Activated CD4-positive, alpha-beta T cell treated with anti-CD3 and anti-CD28 coated beads for 1 hour (primary cell): ENCODE results near the gene ARHGEF3.

ENCODE experiments used
- DNase-seq: peaks from one replicate; pipeline ENCODE4 v3.0.0-alpha.2; 2020

The ARHGEF3 gene

GRCh38 chr3:56795097-56795828 is 6.5 kb downstream of the ARHGEF3 start:
- no peak for DNase-seq

DNA sequence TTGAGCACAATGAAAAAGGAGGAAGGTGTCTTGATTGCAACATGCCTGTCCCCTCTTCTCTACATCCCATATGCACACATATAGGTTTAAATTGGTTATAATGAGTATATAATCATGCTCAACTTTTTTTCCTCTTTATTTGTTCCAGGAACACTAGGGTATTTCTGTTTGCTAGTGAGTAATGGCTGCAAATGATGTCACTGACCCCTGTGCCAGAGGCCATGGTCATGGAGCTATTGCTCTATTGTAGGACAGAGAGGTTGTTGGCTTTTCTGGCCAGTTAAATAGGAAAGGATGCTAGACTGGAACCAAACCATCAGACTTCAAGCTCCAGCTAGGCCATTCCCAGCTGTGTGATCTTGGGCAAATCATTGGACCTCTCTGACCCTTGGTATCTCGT is 9.6 kb downstream of the ARHGEF3 start:
- DNase-seq = no peak

- DNase-seq = no peak
Measured at GRCh38 chr3:56790016-56790821, 11.5 kb downstream of the ARHGEF3 start.

DNA sequence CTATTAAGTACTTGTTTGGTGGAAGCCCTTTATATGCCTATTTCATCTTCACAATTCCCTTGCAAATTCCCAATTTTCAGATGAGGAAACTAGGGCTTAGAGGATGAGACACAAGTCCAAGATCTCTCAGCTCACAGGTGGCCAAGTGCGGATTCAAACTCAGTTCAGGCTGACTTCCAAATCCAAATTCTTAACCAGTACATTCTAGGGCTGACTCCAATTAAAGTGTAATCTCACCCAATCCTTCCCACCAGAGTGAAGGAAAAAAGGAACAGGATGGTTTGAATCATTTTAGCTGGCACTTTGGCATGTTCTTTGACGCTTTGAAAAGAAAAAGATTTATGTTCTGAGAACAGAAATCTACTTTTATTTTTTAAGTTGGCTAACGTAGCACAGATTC is 12.7 kb downstream of the ARHGEF3 start:
- DNase-seq = no peak

DNA sequence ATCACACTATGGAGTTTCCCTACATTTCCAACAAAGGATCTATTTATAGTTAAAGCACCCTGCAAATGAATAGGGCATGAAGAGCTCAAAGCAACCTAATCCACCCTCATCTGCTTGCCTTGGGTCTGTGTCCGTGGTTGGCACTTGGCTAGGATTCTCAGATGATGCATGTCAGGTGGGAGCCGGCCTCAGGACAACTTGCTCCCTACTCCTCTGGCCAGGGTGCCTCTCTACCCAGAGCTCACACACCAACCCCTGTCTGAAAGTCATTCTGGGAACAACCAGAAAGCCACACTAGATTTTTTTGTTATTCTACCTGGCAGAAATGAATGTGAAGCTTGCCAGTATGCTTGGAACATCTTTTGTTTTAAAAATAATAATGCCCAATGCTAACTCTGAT is 13.2 kb downstream of the ARHGEF3 start:
- no peak for DNase-seq

DNA sequence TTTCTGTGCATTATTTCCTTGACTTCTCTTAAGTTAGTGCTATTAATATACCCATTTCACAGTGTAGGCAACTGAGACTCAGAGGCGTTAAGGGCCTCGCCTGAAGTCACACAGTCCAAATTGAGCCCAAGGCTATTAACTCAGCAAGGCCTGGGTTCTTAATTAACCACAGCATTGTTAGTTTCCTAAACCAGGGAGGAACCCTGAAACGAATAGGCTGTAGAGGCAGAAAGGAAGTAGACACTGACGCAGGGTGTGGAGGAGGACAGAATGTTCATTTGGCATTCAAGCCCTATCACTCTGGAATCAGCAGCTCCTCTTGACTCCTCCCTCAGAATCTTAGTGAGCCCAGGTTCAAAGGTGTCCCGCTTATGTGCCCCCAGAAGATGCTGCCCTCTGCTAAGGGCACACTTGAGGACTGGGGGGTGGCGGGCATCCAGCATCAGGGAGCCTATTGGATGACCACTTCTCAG is 13.9 kb downstream of the ARHGEF3 start:
- no peak for DNase-seq

DNA sequence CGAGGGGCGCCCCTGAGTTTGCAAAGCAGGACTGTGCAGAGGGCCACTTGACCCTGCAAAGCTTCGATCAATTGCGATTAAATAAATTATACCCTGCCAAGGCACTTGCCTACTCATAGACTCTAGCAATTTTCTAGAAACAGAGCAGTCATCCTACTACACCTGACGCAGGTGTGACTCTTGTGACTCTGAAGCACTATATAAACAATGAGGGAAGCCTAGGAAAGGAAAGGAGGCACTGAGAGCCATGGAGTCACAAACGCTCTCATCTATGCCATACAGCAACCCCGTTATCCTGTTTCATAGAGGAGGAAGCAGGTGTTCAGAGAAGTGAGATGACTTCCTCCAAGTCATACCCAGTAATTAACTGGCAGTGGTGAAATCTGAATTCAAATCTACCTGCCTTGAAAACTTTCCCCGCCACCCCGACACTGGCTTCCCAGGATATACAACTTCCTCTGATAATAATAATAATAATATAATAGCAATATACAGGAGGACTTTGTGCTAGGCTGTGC is 14.4 kb downstream of the ARHGEF3 start:
- DNase-seq = no peak

DNA sequence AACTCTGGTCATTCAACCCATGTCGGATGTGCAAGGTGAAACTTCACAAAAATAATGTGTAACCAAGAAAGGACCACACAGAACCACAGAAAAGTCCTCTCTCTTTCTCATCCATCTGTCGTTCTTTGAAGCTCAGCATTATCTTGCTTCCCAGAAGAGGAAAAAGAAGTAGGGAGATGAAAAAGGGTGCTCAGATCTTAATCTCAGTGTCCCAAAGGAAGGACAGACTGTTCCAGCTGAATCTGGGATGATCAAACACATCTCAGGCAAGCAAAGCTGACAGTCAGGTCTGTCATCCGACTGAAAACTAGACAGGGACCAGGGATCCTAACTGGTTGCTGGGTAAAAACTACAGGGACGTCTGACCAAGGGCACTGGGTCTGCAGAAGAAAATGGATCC is 16.2 kb downstream of the ARHGEF3 start:
- no peak for DNase-seq

DNA sequence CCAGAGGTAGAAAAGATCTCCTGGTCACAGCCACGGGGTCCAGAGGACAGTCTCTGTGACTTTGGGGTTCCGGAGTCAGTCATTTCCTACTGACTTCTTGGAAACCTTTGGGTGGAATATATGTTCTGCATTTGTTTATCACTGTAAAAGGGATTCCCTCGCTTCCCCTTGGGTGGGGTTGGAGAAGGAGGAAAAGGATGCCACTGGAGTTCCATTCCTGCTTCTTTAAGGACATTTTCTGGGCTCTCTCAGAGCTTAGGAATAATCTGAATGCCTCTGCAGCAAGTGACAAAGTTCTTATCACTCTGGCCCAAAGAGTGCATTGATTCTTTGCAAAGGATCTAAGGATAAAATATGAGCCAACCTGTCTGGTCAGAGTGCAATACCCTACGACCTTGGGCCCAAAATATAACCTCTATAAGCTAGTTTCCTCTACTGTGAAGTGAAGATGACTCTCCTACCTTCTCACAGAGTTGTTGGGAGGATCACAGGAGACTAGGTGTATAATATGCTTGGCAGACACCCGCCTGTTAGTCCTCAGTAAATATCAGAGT is 17.2 kb downstream of the ARHGEF3 start:
- DNase-seq = no peak

DNA sequence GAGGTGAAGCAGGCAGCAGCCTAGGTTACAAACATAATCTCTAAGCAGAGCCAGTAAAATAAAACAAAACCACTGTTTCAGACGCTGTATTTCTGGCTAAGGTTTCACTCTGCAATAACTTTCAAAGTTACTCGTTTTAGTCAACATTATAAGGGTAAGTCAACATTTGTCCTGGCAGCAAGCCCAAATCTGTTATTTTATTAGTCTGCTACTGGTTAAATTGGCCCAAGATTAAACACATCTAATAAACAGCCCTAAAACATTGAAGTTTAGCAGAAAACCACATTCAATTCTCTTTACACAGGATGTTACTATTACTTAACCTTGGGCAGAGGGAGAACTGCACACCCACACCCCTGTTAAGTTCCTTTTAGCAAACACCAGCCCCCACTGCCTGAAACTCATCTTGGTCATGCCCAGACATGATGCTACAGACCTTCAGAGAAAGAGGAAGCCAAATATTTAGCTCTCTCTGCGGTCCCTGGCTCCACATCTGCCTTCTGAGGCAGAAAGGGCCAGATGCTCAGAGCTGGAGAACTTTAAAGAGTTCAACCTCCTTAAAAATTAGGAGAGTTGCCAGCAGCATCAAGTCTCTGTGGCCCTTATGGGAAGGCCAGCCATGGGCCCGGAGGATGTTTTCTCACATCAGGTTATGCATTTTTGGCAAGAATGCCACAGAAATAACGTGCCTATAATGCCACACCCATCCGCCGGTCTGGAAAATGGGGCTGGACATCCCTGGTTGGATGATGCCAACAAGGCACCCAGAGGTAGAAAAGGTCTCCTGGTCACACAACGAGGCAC is 17.9 kb downstream of the ARHGEF3 start:
- peak; percentile 43 for DNase-seq

- no peak for DNase-seq
Measured at GRCh38 chr3:56782906-56783305, 18.8 kb downstream of the ARHGEF3 start.

GRCh38 chr3:56782215-56782614 is 19.5 kb downstream of the ARHGEF3 start:
- no peak for DNase-seq

DNA sequence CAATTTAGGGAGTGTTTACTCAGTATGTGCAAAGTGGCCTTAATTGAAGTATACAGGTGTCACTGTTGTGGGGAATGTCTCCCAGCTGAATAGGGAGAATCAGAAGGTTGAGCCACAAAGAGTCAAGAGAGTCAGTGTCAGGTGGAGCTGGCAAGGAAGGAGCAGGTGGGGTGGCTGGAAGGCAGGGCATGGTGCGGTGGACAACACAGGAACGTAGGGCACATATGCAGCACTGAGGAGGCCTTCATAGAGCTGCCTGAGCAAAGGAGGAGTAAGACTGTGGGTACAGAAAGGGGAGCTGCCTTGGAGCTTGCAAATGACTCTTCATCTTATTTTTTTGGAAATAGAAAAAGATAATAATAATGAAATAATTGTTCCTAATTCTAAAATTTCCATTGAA is 20.0 kb downstream of the ARHGEF3 start:
- no peak for DNase-seq

DNA sequence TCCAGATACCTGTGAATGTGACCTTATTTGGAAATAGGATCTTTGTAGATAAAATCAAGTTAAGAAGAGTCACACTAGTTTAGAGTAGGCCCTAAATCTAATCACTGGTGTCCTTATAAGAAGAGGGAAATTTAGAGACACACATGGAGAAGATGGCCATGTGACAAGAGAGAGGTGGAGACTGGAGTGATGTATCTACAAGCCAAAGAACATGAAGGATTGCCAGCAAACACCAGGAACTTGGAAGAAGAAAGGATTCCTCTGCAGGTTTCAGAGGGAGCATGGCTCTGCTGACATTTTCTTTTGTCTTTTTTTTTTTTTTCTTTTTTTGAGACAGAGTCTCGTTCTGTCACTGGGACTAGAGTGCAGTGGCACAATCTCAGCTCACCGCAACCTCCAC is 20.8 kb downstream of the ARHGEF3 start:
- DNase-seq = no peak

GRCh38 chr3:56778893-56779292 is 22.9 kb downstream of the ARHGEF3 start:
- DNase-seq = no peak

GRCh38 chr3:56776556-56776950 is 25.2 kb downstream of the ARHGEF3 start:
- DNase-seq = no peak

- no peak for DNase-seq
Measured at GRCh38 chr3:56775838-56776555, 25.8 kb downstream of the ARHGEF3 start.

GRCh38 chr3:56775445-56775837 is 26.3 kb downstream of the ARHGEF3 start:
- no peak for DNase-seq

DNA sequence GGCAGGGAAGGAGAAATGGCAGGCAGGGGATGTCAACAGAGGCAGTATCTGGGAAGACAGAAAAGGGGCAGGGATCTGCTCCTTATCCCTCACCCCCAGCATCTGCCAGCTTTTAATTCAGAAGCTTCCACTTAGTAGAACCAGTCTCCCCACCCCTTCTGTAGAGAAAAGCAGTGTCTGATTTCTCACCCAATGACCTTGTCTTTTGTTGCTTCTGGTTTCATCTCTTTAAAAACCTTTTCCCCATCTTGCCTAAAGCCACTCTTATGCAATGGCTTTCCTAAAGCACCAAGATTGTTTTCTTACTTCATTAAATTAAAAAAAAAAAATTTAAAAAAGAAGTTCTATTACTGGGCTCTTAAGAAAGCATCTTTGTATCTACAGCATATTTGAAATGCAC is 27.8 kb downstream of the ARHGEF3 start:
- no peak for DNase-seq

GRCh38 chr3:56772952-56773938 is 28.5 kb downstream of the ARHGEF3 start:
- no peak for DNase-seq

DNA sequence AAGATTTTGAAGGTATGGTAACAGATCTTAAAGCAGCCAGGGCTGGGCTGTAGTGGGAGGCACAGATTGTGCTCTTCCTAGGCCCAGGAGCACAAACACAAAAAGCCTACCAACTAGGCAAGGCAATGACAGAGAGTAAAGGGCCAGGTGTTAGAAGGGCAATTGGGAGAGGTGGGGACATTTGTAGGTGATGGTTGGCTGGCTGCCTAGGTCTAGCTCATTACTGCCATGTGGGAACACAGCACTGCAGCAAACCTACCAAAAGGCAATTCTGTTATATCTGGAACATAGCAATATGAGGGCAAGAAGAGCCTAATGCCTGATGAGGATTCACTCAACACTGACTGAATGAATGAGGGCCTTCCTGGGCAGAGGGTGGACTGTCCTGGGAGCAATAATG is 30.4 kb downstream of the ARHGEF3 start:
- no peak for DNase-seq
